SU-DHL-6 (cell line): ENCODE data around the gene CREB1.

Experiments
- H2AFZ ChIP-seq: fragments of 200-600 bp; sonication (generic); 2 replicates; pipeline ENCODE4 v1.6.1; 2014; ENCODE audit warnings: low read depth, mild to moderate bottlenecking, moderate library complexity, mixed read lengths, antibody characterized with exemption, low read length; ENCODE audit not compliant: severe bottlenecking
- H3F3A ChIP-seq: fragments of 200-600 bp; shearing (Covaris generic); 2 replicates; pipeline ENCODE4 v1.6.0; 2016; ENCODE audit warnings: antibody characterized with exemption, mild to moderate bottlenecking; ENCODE audit not compliant: insufficient read depth
- H3K27ac ChIP-seq: fragments of 200-600 bp; sonication (generic); 2 replicates; pipeline ENCODE4 v1.5.1; 2016; ENCODE audit warnings: low read depth, mild to moderate bottlenecking, low read length, moderate library complexity, mixed read lengths
- H3K27me3 ChIP-seq: fragments of 200-600 bp; sonication (generic), shearing (Covaris generic); 2 replicates; pipeline ENCODE4 v1.6.0; 2014; ENCODE audit warnings: mild to moderate bottlenecking, low read length
- H3K36me3 ChIP-seq: fragments of 200-600 bp; sonication (generic); 2 replicates; pipeline ENCODE4 v1.6.1; 2014; ENCODE audit warnings: mild to moderate bottlenecking, low read length, mixed read lengths
- H3K4me2 ChIP-seq: fragments of 300-600, 200-600 bp; shearing (Covaris generic), sonication (generic); 2 replicates; pipeline ENCODE4 v1.6.0; 2014; ENCODE audit warnings: low read length, low read depth, mild to moderate bottlenecking; ENCODE audit not compliant: poor library complexity, severe bottlenecking
- H3K4me3 ChIP-seq: fragments of 200-600 bp; sonication (generic); 2 replicates; pipeline ENCODE4 v1.5.1; 2014; ENCODE audit warnings: antibody characterized with exemption, low read length, mild to moderate bottlenecking, mixed read lengths; ENCODE audit not compliant: insufficient read depth, poor library complexity, severe bottlenecking
- H3K79me2 ChIP-seq: fragments of 200-600 bp; sonication (generic); 2 replicates; pipeline ENCODE4 v1.6.1; 2014; ENCODE audit warnings: mild to moderate bottlenecking, low read length, moderate library complexity; ENCODE audit not compliant: insufficient read depth
- H3K9ac ChIP-seq: fragments of 200-600 bp; sonication (generic); 2 replicates; pipeline ENCODE4 v1.7.0; 2014; ENCODE audit warnings: mild to moderate bottlenecking, low read length
- H3K9me2 ChIP-seq: fragments of 200-600 bp; sonication (generic); replicated peaks from 2 replicates; pipeline ENCODE4 v1.6.1; 2014; ENCODE audit warnings: low read length; ENCODE audit not compliant: insufficient read depth
- H3K9me3 ChIP-seq: fragments of 200-600 bp; sonication (generic); 2 replicates; pipeline ENCODE4 v1.6.1; 2014; ENCODE audit warnings: low read length, mixed read lengths; ENCODE audit not compliant: insufficient read depth
- H4K20me1 ChIP-seq: fragments of 200-600 bp; sonication (generic); 2 replicates; pipeline ENCODE4 v1.6.1; 2014; ENCODE audit warnings: low read depth, mild to moderate bottlenecking, antibody characterized with exemption, low read length, moderate library complexity, mixed read lengths
- CTCF ChIP-seq: fragments of 200-600 bp; sonication (generic); IDR thresholded peaks from one replicate; pipeline ENCODE4 v1.5.1; 2017; ENCODE audit warnings: antibody characterized with exemption, mild to moderate bottlenecking, low read length, moderate library complexity; ENCODE audit not compliant: insufficient read depth, poor library complexity, severe bottlenecking
- EZH2phosphoT487 ChIP-seq: fragments of 200-600 bp; sonication (generic), shearing (Covaris generic); conservative IDR thresholded peaks from 2 replicates; pipeline ENCODE4 v1.6.1; 2018; ENCODE audit warnings: mild to moderate bottlenecking, antibody characterized with exemption, low read length, moderate library complexity, mixed read lengths

Gene CREB1

GRCh38 chr2:207531032-207531952, 1.5 kb downstream of the CREB1 start:
- TF ChIP-seq EZH2phosphoT487 (no peak), CTCF (no peak)
- peak overlapping the region; percentile 95 for H3K27ac ChIP-seq
- H3K4me3 ChIP-seq: peak overlapping the region; percentile 99
- peak overlapping the region; percentile 79 for H3K4me2 ChIP-seq
- H3K79me2 ChIP-seq: peaks cover 58% of the 10 kb centered on the region
- peaks cover 5% of the 10 kb centered on the region for H4K20me1 ChIP-seq
- H2AFZ ChIP-seq: no peak overlapping the region
- no peaks in the 10 kb centered on the region for H3K9me3 ChIP-seq
- H3F3A ChIP-seq: peaks cover 11% of the 10 kb centered on the region; the same call in 1 of the 2 replicates
- H3K9ac ChIP-seq: peak overlapping the region; percentile 92
- no peaks in the 10 kb centered on the region for H3K9me2 ChIP-seq
- H3K27me3 ChIP-seq: no peaks in the 10 kb centered on the region
- no peaks in the 10 kb centered on the region for H3K36me3 ChIP-seq

DNA sequence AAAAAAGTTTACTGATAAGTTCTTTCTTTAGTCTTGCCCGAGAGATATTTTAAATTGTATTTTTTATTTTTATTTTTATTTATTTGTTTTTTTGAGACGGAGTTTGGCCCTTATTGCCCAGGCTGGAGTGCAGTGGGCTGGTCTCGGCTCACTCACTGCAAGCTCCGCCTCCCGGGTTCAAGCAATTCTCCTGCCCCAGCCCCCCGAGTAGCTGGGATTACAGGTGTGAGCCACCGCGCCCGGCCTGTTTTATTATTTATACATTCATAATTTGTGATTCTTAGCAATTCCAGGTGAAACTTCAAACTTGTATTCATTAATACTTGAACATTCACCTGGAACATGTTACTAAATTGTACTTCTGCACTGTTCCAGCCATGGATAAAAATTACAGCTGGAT, 2.9 kb downstream of the CREB1 start:
- Histone ChIP-seq H2AFZ (no peak overlapping the region), H3K9me3 (no peaks in the 10 kb centered on the region), H3K36me3 (0 out of 2 replicates have a peak, but pooled peaks cover under 1% of the 10 kb centered on the region), H3K4me3 (peak overlapping the region; percentile 40), H3F3A (peaks cover 11% of the 10 kb centered on the region; the same call in 1 of the 2 replicates), H3K9ac (peak overlapping the region; percentile 24), H3K79me2 (peaks cover 72% of the 10 kb centered on the region), H4K20me1 (peaks cover 5% of the 10 kb centered on the region), H3K9me2 (no peaks in the 10 kb centered on the region), H3K27me3 (no peaks in the 10 kb centered on the region), H3K27ac (peak overlapping the region; percentile 47; the same call in 1 of the 2 replicates), H3K4me2 (peak overlapping the region; percentile 79)
- TF ChIP-seq CTCF (no peak), EZH2phosphoT487 (no peak)

GRCh38 chr2:207533461-207534008, 3.8 kb downstream of the CREB1 start:
- H3K4me3 ChIP-seq: peak overlapping the region; percentile 40
- TF ChIP-seq EZH2phosphoT487 (no peak), CTCF (no peak)
- peaks cover 5% of the 10 kb centered on the region for H4K20me1 ChIP-seq
- H3K27ac ChIP-seq: peak overlapping the region; percentile 47
- peak overlapping the region; percentile 24 for H3K9ac ChIP-seq
- H3K27me3 ChIP-seq: no peaks in the 10 kb centered on the region
- peak overlapping the region; percentile 79 for H3K4me2 ChIP-seq
- H3K36me3 ChIP-seq: 0 out of 2 replicates have a peak, but pooled peaks cover 5% of the 10 kb centered on the region
- H3K9me3 ChIP-seq: no peaks in the 10 kb centered on the region
- H3F3A ChIP-seq: peaks cover 11% of the 10 kb centered on the region; the same call in 1 of the 2 replicates
- H3K79me2 ChIP-seq: peaks cover 80% of the 10 kb centered on the region
- H2AFZ ChIP-seq: no peak overlapping the region
- H3K9me2 ChIP-seq: no peaks in the 10 kb centered on the region
